IMR-90 (cell line): ENCODE results near the gene FXN. TPM values are rescaled to one million over a fixed set of nuclear protein-coding genes. Genes with fewer than 3 reads are reported as not detected.

Experiments used
- ATAC-seq: fragments of 200-7000 bp; cut with Tn5 transposase; 2 replicates; pipeline ENCODE4 v1.9.1; 2020; ENCODE audit warnings: low read depth, mild to moderate bottlenecking, moderate library complexity
- BruUV-seq: library from RNA; stranded (reverse); fragments of 400-500 nt; replicated peaks from 2 replicates; lab custom pipeline; 2021; lab: Mats Ljungman, UMichigan
- CTCF ChIA-PET: fragments of 300-600 bp; formaldehyde crosslinking; extraction: SDS; loops from one replicate; lab custom pipeline; 2021; ENCODE audit warnings: antibody characterized with exemption; lab: Yijun Ruan, JAX
- POLR2A ChIA-PET: fragments of 300-600 bp; sonication (Branson Sonifier 250); formaldehyde crosslinking; loops from one replicate; lab custom pipeline; 2022; ENCODE audit warnings: antibody characterized with exemption; ENCODE audit not compliant: unreplicated experiment; lab: Charles Lee
- DNase-seq: peaks from one replicate; pipeline ENCODE4 v3.0.0; 2013
- H2AFZ ChIP-seq: replicated peaks from 2 replicates; pipeline ENCODE3; 2013; ENCODE audit warnings: low read length, mild to moderate bottlenecking; ENCODE audit not compliant: poor library complexity
- H2AK5ac ChIP-seq: 2 replicates; pipeline ENCODE4 v1.6.1; 2013; ENCODE audit warnings: low read depth, low read length, inconsistent platforms
- H2AK9ac ChIP-seq: replicated peaks from 2 replicates; pipeline ENCODE3; 2013; ENCODE audit warnings: mild to moderate bottlenecking, low read depth, low read length, moderate library complexity; ENCODE audit not compliant: poor library complexity
- H2BK120ac ChIP-seq: 2 replicates; pipeline ENCODE4 v1.6.1; 2013; ENCODE audit warnings: low read depth, low read length, inconsistent platforms
- H2BK15ac ChIP-seq: 3 replicates; pipeline ENCODE4 v1.6.1; 2013; ENCODE audit warnings: low read depth, low read length, inconsistent platforms
- H2BK20ac ChIP-seq: 2 replicates; pipeline ENCODE4 v1.6.1; 2013; ENCODE audit warnings: low read depth, mild to moderate bottlenecking, inconsistent platforms, low read length, moderate library complexity
- H2BK5ac ChIP-seq: 2 replicates; pipeline ENCODE4 v1.6.1; 2013; ENCODE audit warnings: mild to moderate bottlenecking, low read depth, low read length, inconsistent platforms; ENCODE audit not compliant: poor library complexity, severe bottlenecking
- H3K14ac ChIP-seq: replicated peaks from 2 replicates; pipeline ENCODE4 v1.6.1; 2013; ENCODE audit warnings: low read depth, low read length, inconsistent platforms
- H3K18ac ChIP-seq: 2 replicates; pipeline ENCODE4 v1.6.1; 2013; ENCODE audit warnings: low read depth, low read length, control low read depth
- H3K23ac ChIP-seq: 2 replicates; pipeline ENCODE4 v1.6.1; 2013; ENCODE audit warnings: low read depth, low read length, inconsistent platforms
- H3K27ac ChIP-seq: 2 replicates; pipeline ENCODE4 v1.5.1; 2013; ENCODE audit warnings: mild to moderate bottlenecking, control low read depth, low read length; ENCODE audit not compliant: insufficient read depth
- H3K27me3 ChIP-seq: 2 replicates; pipeline ENCODE4 v1.6.1; 2013; ENCODE audit warnings: low read length; ENCODE audit not compliant: control insufficient read depth, insufficient read depth
- H3K36me3 ChIP-seq: 2 replicates; pipeline ENCODE4 v1.6.1; 2013; ENCODE audit warnings: low read length, mixed read lengths; ENCODE audit not compliant: control insufficient read depth, insufficient read depth
- H3K4ac ChIP-seq: 2 replicates; pipeline ENCODE4 v1.6.1; 2013; ENCODE audit warnings: low read depth, low read length, inconsistent platforms
- H3K4me1 ChIP-seq: 2 replicates; pipeline ENCODE4 v1.6.1; 2013; ENCODE audit warnings: low read length, mixed read lengths; ENCODE audit not compliant: control insufficient read depth, insufficient read depth
- H3K4me2 ChIP-seq: 2 replicates; pipeline ENCODE4 v1.6.1; 2013; ENCODE audit warnings: low read depth, mild to moderate bottlenecking, control low read depth, low read length, moderate library complexity
- H3K4me3 ChIP-seq: 2 replicates; pipeline ENCODE4 v1.5.1; 2013; ENCODE audit warnings: low read depth, mild to moderate bottlenecking, control low read depth, low read length, moderate library complexity; ENCODE audit not compliant: insufficient read depth
- H3K56ac ChIP-seq: 2 replicates; pipeline ENCODE4 v1.6.1; 2013; ENCODE audit warnings: low read length, inconsistent platforms; ENCODE audit not compliant: insufficient read depth; ENCODE audit errors: extremely low read depth
- H3K79me1 ChIP-seq, 2 experiments: 2 replicates each; pipeline ENCODE4 v1.6.1; 2013; ENCODE audit warnings: low read length in 2 of 2, inconsistent platforms in 1 of 2, low read depth in 1 of 2
- H3K9ac ChIP-seq: 2 replicates; pipeline ENCODE4 v1.6.1; 2013; ENCODE audit warnings: low read depth, low read length, control low read depth
- H3K9me1 ChIP-seq: 2 replicates; pipeline ENCODE4 v1.6.1; 2013; ENCODE audit warnings: low read length, inconsistent platforms; ENCODE audit not compliant: insufficient read depth
- H3K9me3 ChIP-seq: 2 replicates; pipeline ENCODE4 v1.6.1; 2013; ENCODE audit warnings: low read length; ENCODE audit not compliant: control insufficient read depth, insufficient read depth
- H4K20me1 ChIP-seq: 2 replicates; pipeline ENCODE4 v1.6.1; 2013; ENCODE audit warnings: low read length, inconsistent platforms; ENCODE audit not compliant: insufficient read depth
- H4K5ac ChIP-seq: 2 replicates; pipeline ENCODE4 v1.6.1; 2013; ENCODE audit warnings: mild to moderate bottlenecking, low read depth, low read length, control low read depth
- H4K8ac ChIP-seq, 2 experiments: 2 replicates each; pipeline ENCODE4 v1.6.1; 2013; ENCODE audit warnings: low read depth in 2 of 2, low read length in 2 of 2, control low read depth in 1 of 2, inconsistent platforms in 1 of 2
- H4K91ac ChIP-seq: 2 replicates; pipeline ENCODE4 v1.6.1; 2013; ENCODE audit warnings: low read depth, low read length, inconsistent platforms; ENCODE audit not compliant: insufficient read depth
- BHLHE40 ChIP-seq: fragments of 150-350 bp; IDR thresholded peaks from 2 replicates; pipeline ENCODE4 v1.6.1; 2016; ENCODE audit warnings: mild to moderate bottlenecking, low read depth, low read length
- CEBPB ChIP-seq: IDR thresholded peaks from 2 replicates; pipeline ENCODE4 v1.6.1; 2012; ENCODE audit warnings: low read depth, low read length, improper control_type of control experiment
- ELK1 ChIP-seq: fragments of 150-350 bp; IDR thresholded peaks from 2 replicates; pipeline ENCODE4 v1.6.1; 2016; ENCODE audit warnings: low read depth, mild to moderate bottlenecking, low read length, moderate library complexity, borderline replicate concordance
- FOS ChIP-seq: fragments of 150-350 bp; IDR thresholded peaks from 2 replicates; pipeline ENCODE4 v1.6.1; 2016; ENCODE audit warnings: low read depth, low read length
- MAFK ChIP-seq: IDR thresholded peaks from 2 replicates; pipeline ENCODE4 v1.6.1; 2012; ENCODE audit warnings: low read depth, low read length, improper control_type of control experiment
- MAZ ChIP-seq: IDR thresholded peaks from 2 replicates; pipeline ENCODE4 v1.6.1; 2012; ENCODE audit warnings: low read depth, mild to moderate bottlenecking, low read length, improper control_type of control experiment, moderate library complexity, borderline replicate concordance
- NFE2L2 ChIP-seq: fragments of 150-350 bp; IDR thresholded peaks from 2 replicates; pipeline ENCODE4 v1.6.1; 2016; ENCODE audit warnings: low read depth, mild to moderate bottlenecking, low read length
- POLR2A ChIP-seq: IDR thresholded peaks from 2 replicates; pipeline ENCODE4 v1.6.1; 2012; ENCODE audit warnings: mild to moderate bottlenecking, low read depth, low read length
- RCOR1 ChIP-seq: IDR thresholded peaks from 2 replicates; pipeline ENCODE4 v1.6.1; 2012; ENCODE audit warnings: mild to moderate bottlenecking, low read length, improper control_type of control experiment; ENCODE audit not compliant: insufficient replicate concordance
- SMC3 ChIP-seq: fragments of 150-350 bp; IDR thresholded peaks from 2 replicates; pipeline ENCODE4 v1.6.1; 2016; ENCODE audit warnings: low read depth, mild to moderate bottlenecking, antibody characterized with exemption, low read length, moderate library complexity
- USF2 ChIP-seq: fragments of 150-350 bp; IDR thresholded peaks from 2 replicates; pipeline ENCODE4 v1.6.1; 2017; ENCODE audit warnings: mild to moderate bottlenecking, antibody characterized with exemption, low read length, low read depth
- WGBS, 2 experiments: methylation state at CpG; one replicate each; pipeline versions ENCODE4 v1.1.5 to v1.1.7; 2013; ENCODE audit warnings: missing lambda C conversion rate in 2 of 2; ENCODE audit not compliant: insufficient read length in 1 of 2; ENCODE audit errors: extremely low coverage in 2 of 2; 5-methylcytosine and 5-hydroxymethylcytosine counted together
- dilution Hi-C: fragments of 300-500 bp; cut with HindIII; formaldehyde crosslinking; loops from one replicate; pipeline ENCODE4 v1.14.3; 2018; ENCODE audit warnings: low sequenced_read_pairs; ENCODE audit not compliant: unreplicated experiment
- in situ Hi-C: fragments of 300-500 bp; cut with MboI; formaldehyde crosslinking; loops from 3 replicates; pipeline ENCODE4 v1.14.3; 2019; ENCODE audit warnings: low sequenced_read_pairs, inconsistent platforms, mixed read lengths
- intact Hi-C: fragments of 100-400 bp; cut with micrococcal nuclease; formaldehyde crosslinking; loops from 2 replicates; pipeline ENCODE4 v1.10.0; 2022
- polyA plus RNA-seq, 3 experiments: library from polyadenylated mRNA; depleted of rRNA; stranded (reverse); fragments of >200 nt; gene quantifications; 2 replicates each; pipeline ENCODE4 v1.2.3, GENCODE V29; 2012; ENCODE audit warnings: low replicate concordance in 1 of 3
- total RNA-seq: library from RNA; depleted of rRNA; stranded (reverse); fragments of >200 nt; gene quantifications from 2 replicates; pipeline ENCODE4 v1.2.3, GENCODE V29; 2012

Gene FXN
- total and polyA plus RNA-seq, 2 of the 4 experiments (the other 2 are of a cell fraction): 3.9 to 18.1 TPM

- no peaks in the 10 kb centered on the region for H3K36me3 ChIP-seq
- dilution Hi-C loops: no loop called here
- no peak overlapping the region for H3K23ac ChIP-seq
- TF ChIP-seq CEBPB: no peak
- TF ChIP-seq POLR2A: no peak
- no peak for TF ChIP-seq NFE2L2
- no peak for TF ChIP-seq USF2
- no peak for TF ChIP-seq MAFK
- TF ChIP-seq BHLHE40: no peak
- TF ChIP-seq ELK1: no peak
- TF ChIP-seq FOS: no peak
- no peak for TF ChIP-seq MAZ
- no peak for TF ChIP-seq SMC3
- TF ChIP-seq RCOR1: no peak
- H3K9ac ChIP-seq: no peak overlapping the region
- in situ Hi-C loops: loop anchor here (10.0 kb wide), 1 partner anchor 425 kb away; no protein-coding TSS in a partner anchor
- H3K4me2 ChIP-seq: no peak overlapping the region
- H2BK20ac ChIP-seq: no peak overlapping the region
- no peaks in the 10 kb centered on the region for H3K4me1 ChIP-seq
- DNase-seq: no peak
- H2AK5ac ChIP-seq: no peak overlapping the region
- H2BK120ac ChIP-seq: no peak overlapping the region
- 33% methylated on average over 1 of the region's 1 CpG; no CpG with 5 or more reads in 1 of the 2 experiments for WGBS, 2 experiments
- no peak overlapping the region for H3K56ac ChIP-seq
- H3K27me3 ChIP-seq: peaks cover 7% of the 10 kb centered on the region; the same call in 1 of the 2 replicates
- intact Hi-C loops: no loop called here
- H2BK5ac ChIP-seq: no peak overlapping the region
- no peaks in the 10 kb centered on the region for H3K9me3 ChIP-seq
- no peak overlapping the region for H3K4ac ChIP-seq
- no peak overlapping the region for H4K8ac ChIP-seq
- ChIA-PET CTCF (no interaction called here), POLR2A (no interaction called here)
- no peak overlapping the region for H3K14ac ChIP-seq
- BruUV-seq: no TSS peak
- no peak overlapping the region for H4K5ac ChIP-seq
- H4K20me1 ChIP-seq: no peaks in the 10 kb centered on the region
- no peak for ATAC-seq
- H3K4me3 ChIP-seq: no peak overlapping the region
- H3K18ac ChIP-seq: no peak overlapping the region
- H3K79me1 ChIP-seq: no peaks in the 10 kb centered on the region
- H2BK15ac ChIP-seq: no peak overlapping the region
- H3K27ac ChIP-seq: no peak overlapping the region
- H4K91ac ChIP-seq: no peak overlapping the region
- H3K9me1 ChIP-seq: no peaks in the 10 kb centered on the region
- no peak overlapping the region for H2AFZ ChIP-seq
- H2AK9ac ChIP-seq: no peak overlapping the region
Observed at GRCh38 chr9:69009708-69010107, 25.8 kb upstream of the FXN start.
